Suprapubic skin (tissue), 3 donors: ENCODE data around the gene HIVEP3.

Source experiments
- CTCF ChIP-seq, 2 donors: fragments of 200-600 bp in 1 of 2; fragments of 450-650 bp in 1 of 2; sonication (generic) in 1 of 2; IDR thresholded peaks; one replicate each; pipeline ENCODE4 v1.5.1; 2016 to 2019; ENCODE audit warnings: antibody characterized with exemption in 2 of 2, mild to moderate bottlenecking in 1 of 2, moderate library complexity in 1 of 2
- EP300 ChIP-seq: sonication (generic); formaldehyde crosslinking; IDR thresholded peaks from one replicate; pipeline ENCODE4 v1.6.1; 2017; ENCODE audit warnings: antibody characterized with exemption
- POLR2A ChIP-seq, 2 donors: fragments of 450-650 bp; IDR thresholded peaks; one replicate each; pipeline ENCODE4 v1.6.1; 2017; ENCODE audit warnings: antibody characterized with exemption in 2 of 2, mild to moderate bottlenecking in 2 of 2, moderate library complexity in 2 of 2

- TF ChIP-seq POLR2A (IDR thresholded peaks at IDR 0.05) (no peak), CTCF (IDR thresholded peaks at IDR 0.05) (no peak), EP300 (no peak)
Observed at GRCh38 chr1:41884256-41885230, 34.2 kb downstream of the HIVEP3 start.
